NT2/D1 (cell line): ENCODE data around the gene CNTROB.

Source experiments
- SUZ12 ChIP-seq: IDR thresholded peaks from 2 replicates; pipeline ENCODE4 v1.6.1; 2011; ENCODE audit not compliant: insufficient read length, insufficient read depth; ENCODE audit errors: extremely low read depth
- YY1 ChIP-seq: IDR thresholded peaks from 2 replicates; pipeline ENCODE4 v1.6.1; 2011; ENCODE audit not compliant: insufficient read length, insufficient read depth
- ZNF274 ChIP-seq: IDR thresholded peaks from 2 replicates; pipeline ENCODE4 v1.6.1; 2011; ENCODE audit warnings: mild to moderate bottlenecking, low read depth, low read length

DNA sequence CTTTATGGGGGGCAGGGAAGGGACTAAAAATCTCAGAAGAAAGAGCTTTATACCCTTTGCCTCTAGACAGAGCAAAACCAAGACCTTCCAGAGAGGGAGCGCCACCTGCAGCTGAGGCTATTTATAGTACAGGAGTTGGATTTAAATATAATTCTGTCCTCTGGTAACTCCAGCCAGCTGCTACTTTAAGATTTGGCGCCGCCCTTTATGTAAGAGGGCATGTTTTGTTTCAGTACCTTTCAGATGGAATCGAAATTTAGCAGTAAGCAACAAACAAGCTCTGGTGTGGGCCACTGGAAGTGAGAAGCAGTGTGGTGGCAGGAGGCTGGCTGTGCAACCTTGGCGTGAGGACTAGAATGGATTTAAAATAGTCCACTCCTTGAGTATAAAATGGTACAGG lies 65.2 kb downstream of the CNTROB start:
- TF ChIP-seq SUZ12 = no peak
- TF ChIP-seq ZNF274 = no peak
- no peak for TF ChIP-seq YY1
